OCI-LY7 (cell line): ENCODE results near the gene ROMO1. TPM values are rescaled to one million over a fixed set of nuclear protein-coding genes. Genes with fewer than 3 reads are reported as not detected.
"Not testable (repeated sequence)": the region's sequence is repeated elsewhere in the genome, so short reads cannot be mapped to it uniquely, and the experiment has no call there.

Source experiments
- BruUV-seq: library from RNA; stranded (reverse); fragments of 400-500 nt; replicated peaks from 2 replicates; lab custom pipeline; 2021; lab: Mats Ljungman, UMichigan
- CTCF ChIA-PET: fragments of 300-600 bp; sonication (Branson Sonifier 250); formaldehyde crosslinking; loops from one replicate; lab custom pipeline; 2022; ENCODE audit warnings: antibody characterized with exemption; ENCODE audit not compliant: unreplicated experiment; lab: Charles Lee
- POLR2A ChIA-PET: fragments of 300-600 bp; sonication (Branson Sonifier 250); formaldehyde crosslinking; loops from one replicate; lab custom pipeline; 2022; ENCODE audit warnings: antibody characterized with exemption; lab: Charles Lee
- DNase-seq: peaks from one replicate; pipeline ENCODE4 v3.0.0-alpha.2; 2015; ENCODE audit warnings: low spot score
- H2AFZ ChIP-seq: fragments of 200-600 bp; sonication (generic), shearing (Covaris generic); 2 replicates; pipeline ENCODE4 v1.6.1; 2014; ENCODE audit warnings: mild to moderate bottlenecking, antibody characterized with exemption, low read length, moderate library complexity
- H3K27ac ChIP-seq: fragments of 200-600 bp; sonication (generic); 2 replicates; pipeline ENCODE4 v1.5.1; 2014; ENCODE audit warnings: mixed run types, low read depth, mild to moderate bottlenecking, moderate library complexity, low read length, inconsistent platforms; ENCODE audit not compliant: poor library complexity, severe bottlenecking
- H3K36me3 ChIP-seq: fragments of 200-600 bp; sonication (generic); 2 replicates; pipeline ENCODE4 v1.6.1; 2014; ENCODE audit warnings: mild to moderate bottlenecking, antibody characterized with exemption, low read length, moderate library complexity, mixed read lengths; ENCODE audit not compliant: insufficient read depth
- H3K4me1 ChIP-seq: fragments of 200-600 bp; sonication (generic); 2 replicates; pipeline ENCODE4 v1.5.1; 2014; ENCODE audit warnings: mild to moderate bottlenecking, low read length; ENCODE audit not compliant: insufficient read depth, poor library complexity, severe bottlenecking
- H3K4me2 ChIP-seq: fragments of 200-600 bp; sonication (generic); 2 replicates; pipeline ENCODE4 v1.6.1; 2014; ENCODE audit warnings: mild to moderate bottlenecking, low read length
- H3K4me3 ChIP-seq: fragments of 200-600 bp; sonication (generic); 2 replicates; pipeline ENCODE4 v1.5.1; 2014; ENCODE audit warnings: mild to moderate bottlenecking, low read depth, low read length; ENCODE audit not compliant: poor library complexity, severe bottlenecking
- H3K79me2 ChIP-seq: fragments of 200-600 bp; sonication (generic); 2 replicates; pipeline ENCODE4 v1.6.1; 2016; ENCODE audit warnings: low read depth, mild to moderate bottlenecking, low read length, moderate library complexity, mixed read lengths; ENCODE audit not compliant: insufficient read depth
- H3K9me2 ChIP-seq: fragments of 200-600 bp; sonication (generic); 2 replicates; pipeline ENCODE4 v1.6.1; 2016; ENCODE audit warnings: mild to moderate bottlenecking, low read length, mixed read lengths; ENCODE audit not compliant: insufficient read depth
- H3K9me3 ChIP-seq: fragments of 200-600 bp; sonication (generic); 2 replicates; pipeline ENCODE4 v1.6.1; 2014; ENCODE audit warnings: mild to moderate bottlenecking, mixed run types, low read length, mixed read lengths
- H4K20me1 ChIP-seq: fragments of 200-600 bp; sonication (generic); 2 replicates; pipeline ENCODE4 v1.6.1; 2014; ENCODE audit warnings: mild to moderate bottlenecking, antibody characterized with exemption, low read length, moderate library complexity, mixed read lengths; ENCODE audit not compliant: insufficient read depth
- EZH2phosphoT487 ChIP-seq: fragments of 200-600 bp; sonication (generic); IDR thresholded peaks from 2 replicates; pipeline ENCODE4 v1.6.1; 2018; ENCODE audit warnings: low read depth, borderline replicate concordance, mild to moderate bottlenecking, mixed run types, antibody characterized with exemption, low read length, moderate library complexity, mixed read lengths
- intact Hi-C: fragments of 100-400 bp; cut with micrococcal nuclease; formaldehyde crosslinking; loops from one replicate; pipeline ENCODE4 v1.10.0; 2022; ENCODE audit not compliant: unreplicated experiment
- total RNA-seq, 2 experiments: library from RNA; depleted of rRNA in 1 of 2; stranded (reverse); fragments of >200 nt in 1 of 2; shearing (Covaris generic) in 1 of 2; gene quantifications; 2 replicates each; pipeline ENCODE4 v1.2.3, GENCODE V29; 2014 to 2022
- TF ChIP-seq, protein P1 (sequence below): fragments of 200-600 bp; sonication (generic); conservative IDR thresholded peaks from 2 replicates; pipeline ENCODE4 v1.5.1; 2014; ENCODE audit warnings: mild to moderate bottlenecking, antibody characterized with exemption, low read length, moderate library complexity, mixed read lengths

ROMO1 gene
- total RNA-seq, 2 experiments from 2014 or later = 164 to 393 TPM

GRCh38 chr20:35674921-35675320 lies 24.3 kb upstream of the ROMO1 start:
- no peak overlapping the region for H2AFZ ChIP-seq
- intact Hi-C loops = no loop called here
- TF ChIP-seq, protein P1, sequence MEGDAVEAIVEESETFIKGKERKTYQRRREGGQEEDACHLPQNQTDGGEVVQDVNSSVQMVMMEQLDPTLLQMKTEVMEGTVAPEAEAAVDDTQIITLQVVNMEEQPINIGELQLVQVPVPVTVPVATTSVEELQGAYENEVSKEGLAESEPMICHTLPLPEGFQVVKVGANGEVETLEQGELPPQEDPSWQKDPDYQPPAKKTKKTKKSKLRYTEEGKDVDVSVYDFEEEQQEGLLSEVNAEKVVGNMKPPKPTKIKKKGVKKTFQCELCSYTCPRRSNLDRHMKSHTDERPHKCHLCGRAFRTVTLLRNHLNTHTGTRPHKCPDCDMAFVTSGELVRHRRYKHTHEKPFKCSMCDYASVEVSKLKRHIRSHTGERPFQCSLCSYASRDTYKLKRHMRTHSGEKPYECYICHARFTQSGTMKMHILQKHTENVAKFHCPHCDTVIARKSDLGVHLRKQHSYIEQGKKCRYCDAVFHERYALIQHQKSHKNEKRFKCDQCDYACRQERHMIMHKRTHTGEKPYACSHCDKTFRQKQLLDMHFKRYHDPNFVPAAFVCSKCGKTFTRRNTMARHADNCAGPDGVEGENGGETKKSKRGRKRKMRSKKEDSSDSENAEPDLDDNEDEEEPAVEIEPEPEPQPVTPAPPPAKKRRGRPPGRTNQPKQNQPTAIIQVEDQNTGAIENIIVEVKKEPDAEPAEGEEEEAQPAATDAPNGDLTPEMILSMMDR = no peak
- no peak for TF ChIP-seq EZH2phosphoT487
- H3K9me3 ChIP-seq = no peaks in the 10 kb centered on the region
- no TSS peak for BruUV-seq
- H3K4me1 ChIP-seq = no peaks in the 10 kb centered on the region
- no peaks in the 10 kb centered on the region for H4K20me1 ChIP-seq
- ChIA-PET POLR2A (no interaction called here), CTCF (no interaction called here)
- H3K36me3 ChIP-seq = peaks cover 36% of the 10 kb centered on the region
- H3K27ac ChIP-seq = no peak overlapping the region
- DNase-seq = no peak
- H3K79me2 ChIP-seq = no peaks in the 10 kb centered on the region
- no peaks in the 10 kb centered on the region for H3K9me2 ChIP-seq
- no peak overlapping the region for H3K4me3 ChIP-seq
- no peak overlapping the region for H3K4me2 ChIP-seq

DNA sequence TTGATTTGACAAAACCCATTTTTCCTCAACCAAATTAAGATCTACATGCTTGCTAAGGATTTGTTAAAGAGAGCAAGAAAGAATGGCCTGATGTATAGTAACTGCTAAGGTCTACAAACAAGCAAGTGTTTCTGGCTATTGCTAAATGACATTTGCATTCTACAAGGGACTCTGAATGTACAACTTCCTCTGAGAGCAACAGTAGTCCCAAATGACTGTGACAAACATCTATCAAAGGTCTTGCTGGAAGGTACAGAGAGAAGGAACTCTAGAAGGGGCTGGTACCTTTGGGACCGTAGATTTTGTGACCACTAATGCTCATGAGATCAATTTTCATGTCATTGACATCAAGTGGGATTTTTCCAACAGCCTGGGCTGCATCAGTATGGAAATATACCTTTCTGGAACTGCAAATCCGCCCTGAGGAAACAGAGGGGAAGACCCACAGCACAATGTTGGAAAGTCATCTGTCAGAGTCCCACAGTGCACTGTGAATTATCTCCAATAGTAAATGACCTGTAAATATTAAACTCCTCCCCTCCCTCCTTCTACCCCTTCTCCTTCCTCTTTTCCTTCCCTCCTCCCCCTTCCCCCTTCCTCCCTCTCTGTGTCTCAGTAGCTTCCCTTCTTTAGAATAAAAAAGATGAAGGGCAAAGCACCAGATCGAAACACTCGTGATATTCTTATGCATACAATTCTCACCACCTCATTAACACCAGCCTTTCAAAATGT lies 18.6 kb upstream of the ROMO1 start:
- H3K27ac ChIP-seq = peak overlapping the region; percentile 18
- H2AFZ ChIP-seq = no peak overlapping the region
- H3K4me3 ChIP-seq = no peak overlapping the region
- intact Hi-C loops = no loop called here
- H3K9me3 ChIP-seq = no peaks in the 10 kb centered on the region
- peak overlapping the region; percentile 28; the same call in 1 of the 2 replicates for H3K4me2 ChIP-seq
- H3K9me2 ChIP-seq = no peaks in the 10 kb centered on the region
- TF ChIP-seq, protein P1 = no peak
- no peak for TF ChIP-seq EZH2phosphoT487
- BruUV-seq = no TSS peak
- DNase-seq = peak; percentile 15
- ChIA-PET POLR2A (interaction anchor here (0.6 kb wide), 1 partner anchor 109 kb away, joined by 9 read pairs; no protein-coding TSS in a partner anchor), CTCF (interaction anchor here (0.6 kb wide), 1 partner anchor 80 kb away, joined by 3 read pairs; no protein-coding TSS in a partner anchor)
- H3K4me1 ChIP-seq = peaks cover 13% of the 10 kb centered on the region
- no peaks in the 10 kb centered on the region for H3K79me2 ChIP-seq
- H3K36me3 ChIP-seq = peaks cover 9% of the 10 kb centered on the region
- H4K20me1 ChIP-seq = no peaks in the 10 kb centered on the region

DNA sequence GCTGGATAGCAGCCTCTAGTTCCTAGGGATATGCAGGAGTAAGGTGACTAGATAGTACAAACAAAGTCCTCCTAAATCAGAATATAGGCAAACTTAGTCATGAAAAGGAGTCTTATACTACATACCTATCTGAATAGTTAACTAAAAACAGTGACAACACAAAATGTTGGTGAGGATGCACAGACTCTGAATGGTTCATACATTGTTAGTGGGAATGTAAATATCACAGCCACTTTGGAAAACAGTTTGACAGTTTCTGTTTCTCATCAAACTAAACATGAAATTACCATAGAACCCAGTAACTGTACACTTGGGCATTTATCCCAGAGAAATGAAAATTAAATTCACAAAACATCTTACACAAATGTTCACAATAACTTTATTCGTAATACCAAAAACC lies 17.2 kb upstream of the ROMO1 start:
- DNase-seq = no peak
- H3K4me1 ChIP-seq = peaks cover 13% of the 10 kb centered on the region
- no peaks in the 10 kb centered on the region for H3K79me2 ChIP-seq
- TF ChIP-seq, protein P1 = no peak
- TF ChIP-seq EZH2phosphoT487 = no peak
- no peak overlapping the region for H3K4me3 ChIP-seq
- no peak overlapping the region for H3K27ac ChIP-seq
- H3K9me3 ChIP-seq = no peaks in the 10 kb centered on the region
- POLR2A ChIA-PET = interaction anchor here (0.7 kb wide), 1 partner anchor 90 kb away, joined by 4 read pairs; the partner anchor contains the start of gene PHF20
- no peak overlapping the region for H3K4me2 ChIP-seq
- intact Hi-C loops = no loop called here
- H4K20me1 ChIP-seq = no peaks in the 10 kb centered on the region
- no peaks in the 10 kb centered on the region for H3K9me2 ChIP-seq
- BruUV-seq = no TSS peak
- CTCF ChIA-PET = no interaction called here
- peaks cover 11% of the 10 kb centered on the region for H3K36me3 ChIP-seq
- no peak overlapping the region for H2AFZ ChIP-seq

DNA sequence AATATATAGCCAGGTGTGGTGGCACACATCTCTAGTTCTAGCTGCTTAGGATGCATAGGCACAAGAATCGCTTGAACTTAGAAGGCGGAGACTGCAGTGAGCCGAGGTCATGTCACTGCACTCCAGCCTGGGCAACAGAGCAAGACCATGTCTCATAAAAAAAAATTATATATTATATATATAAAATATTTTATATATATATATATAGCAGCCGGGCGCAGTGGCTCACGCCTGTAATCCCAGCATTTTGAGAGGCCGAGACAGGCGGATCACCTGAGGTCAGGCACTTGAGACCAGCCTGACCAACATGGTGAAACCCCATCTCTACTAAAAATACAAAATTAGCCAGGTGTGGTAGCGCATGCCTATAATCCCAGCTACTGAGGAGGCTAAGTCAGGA lies 13.8 kb upstream of the ROMO1 start:
- CTCF ChIA-PET, DNase-seq, H3K4me3 ChIP-seq, intact Hi-C loops, H4K20me1 ChIP-seq, H3K4me2 ChIP-seq, H3K4me1 ChIP-seq, H3K9me2 ChIP-seq, H3K27ac ChIP-seq, H3K9me3 ChIP-seq, H2AFZ ChIP-seq, BruUV-seq, H3K79me2 ChIP-seq: not testable (repeated sequence)
- peaks cover 33% of the 10 kb centered on the region for H3K36me3 ChIP-seq
- POLR2A ChIA-PET = interaction anchor here (0.6 to 1.2 kb wide), 2 partner anchors 9 to 57 kb away, joined by 3 to 4 read pairs; partner anchors contain the start of gene RBM39
